A673 (cell line): Measurements from ENCODE around the gene KIR2DL3. TPM values are rescaled to one million over a fixed set of nuclear protein-coding genes. Genes with fewer than 3 reads are reported as not detected.
"Not testable (repeated sequence)": the region's sequence is repeated elsewhere in the genome, so short reads cannot be mapped to it uniquely, and the experiment has no call there.

Experiments
- BruUV-seq: library from RNA; stranded (reverse); fragments of 400-500 nt; replicated peaks from 2 replicates; lab custom pipeline; 2021; lab: Mats Ljungman, UMichigan
- CTCF ChIA-PET: fragments of 300-600 bp; sonication (Branson Sonifier 250); formaldehyde crosslinking; loops from one replicate; lab custom pipeline; 2022; ENCODE audit warnings: antibody characterized with exemption; lab: Charles Lee
- POLR2A ChIA-PET: fragments of 300-600 bp; sonication (Branson Sonifier 250); formaldehyde crosslinking; loops from one replicate; lab custom pipeline; 2022; ENCODE audit warnings: antibody characterized with exemption; ENCODE audit not compliant: low non-redundant PET; lab: Charles Lee
- DNase-seq: peaks from one replicate; pipeline ENCODE4 v3.0.0-alpha.2; 2015; ENCODE audit warnings: low spot score
- H3K27ac ChIP-seq: fragments of 200-600 bp; sonication (generic); 2 replicates; pipeline ENCODE4 v1.5.1; 2016; ENCODE audit warnings: mixed run types, low read depth, mild to moderate bottlenecking, mixed read lengths, antibody characterized with exemption, low read length; ENCODE audit not compliant: poor library complexity, severe bottlenecking
- H3K27me3 ChIP-seq: fragments of 200-600 bp; sonication (generic); replicated peaks from 2 replicates; pipeline ENCODE4 v1.6.1; 2017; ENCODE audit warnings: mixed run types, low read depth, mild to moderate bottlenecking, mixed read lengths, antibody characterized with exemption, low read length; ENCODE audit not compliant: insufficient read depth, poor library complexity
- H3K36me3 ChIP-seq: fragments of 200-600 bp; sonication (generic); 2 replicates; pipeline ENCODE4 v1.6.1; 2016; ENCODE audit warnings: mixed run types, mild to moderate bottlenecking, mixed read lengths, antibody characterized with exemption, low read length; ENCODE audit not compliant: insufficient read depth, poor library complexity, severe bottlenecking
- H3K4me1 ChIP-seq: fragments of 200-600 bp; sonication (generic); 2 replicates; pipeline ENCODE4 v1.6.1; 2017; ENCODE audit warnings: mixed run types, mild to moderate bottlenecking, mixed read lengths, antibody characterized with exemption, low read length; ENCODE audit not compliant: insufficient read depth, poor library complexity, severe bottlenecking
- H3K4me3 ChIP-seq: fragments of 200-600 bp; sonication (generic); 2 replicates; pipeline ENCODE4 v1.5.1; 2016; ENCODE audit warnings: low read depth, mixed run types, mild to moderate bottlenecking, mixed read lengths, low read length; ENCODE audit not compliant: poor library complexity, severe bottlenecking
- H3K9me3 ChIP-seq: fragments of 200-600 bp; sonication (generic); 2 replicates; pipeline ENCODE4 v1.6.1; 2016; ENCODE audit warnings: mixed run types, low read depth, mild to moderate bottlenecking, mixed read lengths, antibody characterized with exemption, low read length; ENCODE audit not compliant: poor library complexity, severe bottlenecking
- EZH2 ChIP-seq: fragments of 200-600 bp; sonication (generic); IDR thresholded peaks from 2 replicates; pipeline ENCODE4 v1.6.1; 2017; ENCODE audit warnings: borderline replicate concordance, low read depth, mild to moderate bottlenecking, mixed read lengths, antibody characterized with exemption, low read length; ENCODE audit not compliant: poor library complexity, severe bottlenecking
- intact Hi-C: fragments of 100-400 bp; cut with micrococcal nuclease; formaldehyde crosslinking; loops from one replicate; pipeline ENCODE4 v1.10.0; 2022; ENCODE audit not compliant: unreplicated experiment
- total RNA-seq: library from RNA; stranded (reverse); gene quantifications from 2 replicates; pipeline ENCODE4 v1.2.3, GENCODE V29; 2021
- TF ChIP-seq, protein P1 (sequence below): fragments of 300-800, 200-600 bp; sonication (generic); conservative IDR thresholded peaks from 2 replicates; pipeline ENCODE4 v1.5.1; 2017; ENCODE audit warnings: low read depth, mild to moderate bottlenecking, antibody characterized with exemption, low read length, moderate library complexity, mixed read lengths

The KIR2DL3 gene
- total RNA-seq, 1 experiment from 2014 or later, result not detected

DNA sequence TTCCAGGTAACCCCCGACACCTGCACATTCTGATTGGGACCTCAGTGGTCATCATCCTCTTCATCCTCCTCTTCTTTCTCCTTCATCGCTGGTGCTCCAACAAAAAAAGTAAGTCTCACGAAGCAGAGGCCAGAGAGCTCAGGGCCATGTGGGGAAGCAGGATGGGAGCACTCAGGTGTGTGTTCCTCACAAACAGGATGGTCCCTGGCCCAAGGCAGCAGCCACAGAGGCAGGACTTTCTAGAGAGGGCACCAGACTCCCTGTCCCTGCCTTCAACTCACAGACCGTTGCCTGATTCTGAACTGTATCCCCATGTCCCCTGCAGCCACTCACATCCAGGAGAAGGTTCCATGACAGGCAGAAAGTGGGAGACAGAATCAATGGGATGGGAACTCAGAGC is 44.6 kb downstream of the KIR2DL3 start:
- H3K4me3 ChIP-seq, H3K36me3 ChIP-seq, H3K27ac ChIP-seq, H3K4me1 ChIP-seq, DNase-seq, H3K9me3 ChIP-seq, CTCF ChIA-PET, BruUV-seq, intact Hi-C loops, H3K27me3 ChIP-seq, POLR2A ChIA-PET: not testable (repeated sequence)

DNA sequence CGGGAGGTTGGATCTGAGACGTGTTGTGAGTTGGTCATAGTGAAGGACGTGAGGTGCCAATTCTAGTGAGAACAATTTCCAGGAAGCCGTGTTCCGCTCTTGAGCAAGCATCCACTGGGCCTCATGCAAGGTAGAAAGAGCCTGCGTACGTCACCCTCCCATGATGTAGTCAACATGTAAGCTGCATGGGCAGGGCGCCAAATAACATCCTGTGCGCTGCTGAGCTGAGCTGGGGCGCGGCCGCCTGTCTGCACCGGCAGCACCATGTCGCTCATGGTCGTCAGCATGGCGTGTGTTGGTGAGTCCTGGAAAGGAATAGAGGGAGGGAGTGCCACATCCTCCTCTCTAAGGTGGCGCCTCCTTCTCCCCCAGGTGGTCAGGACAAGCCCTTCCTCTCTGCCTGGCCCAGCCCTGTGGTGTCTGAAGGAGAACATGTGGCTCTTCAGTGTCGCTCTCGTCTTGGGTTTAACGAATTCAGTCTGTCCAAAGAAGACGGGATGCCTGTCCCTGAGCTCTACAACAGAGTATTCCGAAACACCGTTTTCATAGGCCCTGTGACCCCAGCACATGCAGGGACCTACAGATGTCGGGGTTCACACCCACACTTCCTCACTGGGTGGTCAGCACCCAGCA is 47.9 kb downstream of the KIR2DL3 start:
- DNase-seq, intact Hi-C loops, H3K4me1 ChIP-seq, H3K27me3 ChIP-seq, H3K36me3 ChIP-seq, H3K4me3 ChIP-seq, CTCF ChIA-PET, H3K9me3 ChIP-seq, BruUV-seq, POLR2A ChIA-PET, H3K27ac ChIP-seq: not testable (repeated sequence)

DNA sequence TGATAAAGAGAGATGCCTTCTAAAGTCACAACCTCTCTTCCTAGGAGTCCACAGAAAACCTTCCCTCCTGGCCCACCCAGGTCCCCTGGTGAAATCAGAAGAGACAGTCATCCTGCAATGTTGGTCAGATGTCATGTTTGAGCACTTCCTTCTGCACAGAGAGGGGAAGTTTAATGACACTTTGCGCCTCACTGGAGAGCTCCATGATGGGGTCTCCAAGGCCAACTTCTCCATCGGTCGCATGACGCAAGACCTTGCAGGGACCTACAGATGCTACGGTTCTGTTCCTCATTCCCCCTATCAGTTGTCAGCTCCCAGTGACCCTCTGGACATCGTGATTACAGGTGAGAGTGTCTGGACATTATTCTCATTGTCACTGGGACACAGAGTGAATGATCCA is 49.8 kb downstream of the KIR2DL3 start:
- H3K9me3 ChIP-seq, POLR2A ChIA-PET, CTCF ChIA-PET, DNase-seq, intact Hi-C loops, H3K27me3 ChIP-seq, H3K36me3 ChIP-seq, BruUV-seq, H3K27ac ChIP-seq, H3K4me3 ChIP-seq, H3K4me1 ChIP-seq: not testable (repeated sequence)

DNA sequence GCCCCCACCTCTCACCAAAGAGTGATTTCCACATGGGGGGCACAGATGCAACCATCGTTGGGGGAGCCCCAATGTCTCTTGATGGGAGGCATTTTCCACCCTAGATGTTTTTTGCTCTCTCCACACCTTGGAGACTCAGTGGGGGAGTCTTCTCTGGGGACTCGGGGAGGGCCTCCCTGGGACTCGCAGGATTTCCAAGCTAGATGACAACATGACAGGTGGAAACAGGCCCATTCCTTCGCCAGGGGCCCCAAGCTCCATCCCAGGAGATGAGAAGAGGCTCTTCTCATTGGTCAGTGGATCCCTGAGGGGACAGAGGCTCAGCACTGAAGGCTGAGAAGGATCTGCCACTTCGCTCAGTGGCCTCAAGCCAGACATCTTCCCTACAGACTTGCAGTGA is 52.4 kb downstream of the KIR2DL3 start:
- ChIA-PET CTCF (no interaction called here), POLR2A (no interaction called here)
- H3K27ac ChIP-seq, result no peak overlapping the region
- H3K27me3 ChIP-seq, result peaks cover 3% of the 10 kb centered on the region
- H3K4me1 ChIP-seq, result no peaks in the 10 kb centered on the region
- no peaks in the 10 kb centered on the region for H3K36me3 ChIP-seq
- DNase-seq, result no peak
- no peak overlapping the region for H3K4me3 ChIP-seq
- intact Hi-C loops, result no loop called here
- no peaks in the 10 kb centered on the region for H3K9me3 ChIP-seq
- TF ChIP-seq EZH2, result no peak
- TF ChIP-seq, protein P1, sequence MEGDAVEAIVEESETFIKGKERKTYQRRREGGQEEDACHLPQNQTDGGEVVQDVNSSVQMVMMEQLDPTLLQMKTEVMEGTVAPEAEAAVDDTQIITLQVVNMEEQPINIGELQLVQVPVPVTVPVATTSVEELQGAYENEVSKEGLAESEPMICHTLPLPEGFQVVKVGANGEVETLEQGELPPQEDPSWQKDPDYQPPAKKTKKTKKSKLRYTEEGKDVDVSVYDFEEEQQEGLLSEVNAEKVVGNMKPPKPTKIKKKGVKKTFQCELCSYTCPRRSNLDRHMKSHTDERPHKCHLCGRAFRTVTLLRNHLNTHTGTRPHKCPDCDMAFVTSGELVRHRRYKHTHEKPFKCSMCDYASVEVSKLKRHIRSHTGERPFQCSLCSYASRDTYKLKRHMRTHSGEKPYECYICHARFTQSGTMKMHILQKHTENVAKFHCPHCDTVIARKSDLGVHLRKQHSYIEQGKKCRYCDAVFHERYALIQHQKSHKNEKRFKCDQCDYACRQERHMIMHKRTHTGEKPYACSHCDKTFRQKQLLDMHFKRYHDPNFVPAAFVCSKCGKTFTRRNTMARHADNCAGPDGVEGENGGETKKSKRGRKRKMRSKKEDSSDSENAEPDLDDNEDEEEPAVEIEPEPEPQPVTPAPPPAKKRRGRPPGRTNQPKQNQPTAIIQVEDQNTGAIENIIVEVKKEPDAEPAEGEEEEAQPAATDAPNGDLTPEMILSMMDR, result no peak
- no TSS peak for BruUV-seq
